Measurements from ENCODE around the gene GDPD4.

DNA sequence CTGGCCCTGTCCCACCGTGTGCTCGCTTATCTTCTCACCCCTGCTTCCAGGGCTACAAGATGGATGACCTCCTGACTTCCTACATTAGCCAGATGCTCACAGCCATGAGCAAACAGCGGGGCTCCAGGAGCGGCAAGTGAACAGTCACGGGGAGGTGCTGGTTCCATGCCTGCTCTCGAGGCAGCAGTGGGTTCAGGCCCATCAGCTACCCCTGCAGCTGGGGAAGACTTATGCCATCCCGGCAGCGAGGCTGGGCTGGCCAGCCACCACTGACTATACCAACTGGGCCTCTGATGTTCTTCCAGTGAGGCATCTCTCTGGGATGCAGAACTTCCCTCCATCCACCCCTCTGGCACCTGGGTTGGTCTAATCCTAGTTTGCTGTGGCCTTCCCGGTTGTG, 86.9 kb downstream of the GDPD4 start:
- TF ChIP-seq, protein P1, sequence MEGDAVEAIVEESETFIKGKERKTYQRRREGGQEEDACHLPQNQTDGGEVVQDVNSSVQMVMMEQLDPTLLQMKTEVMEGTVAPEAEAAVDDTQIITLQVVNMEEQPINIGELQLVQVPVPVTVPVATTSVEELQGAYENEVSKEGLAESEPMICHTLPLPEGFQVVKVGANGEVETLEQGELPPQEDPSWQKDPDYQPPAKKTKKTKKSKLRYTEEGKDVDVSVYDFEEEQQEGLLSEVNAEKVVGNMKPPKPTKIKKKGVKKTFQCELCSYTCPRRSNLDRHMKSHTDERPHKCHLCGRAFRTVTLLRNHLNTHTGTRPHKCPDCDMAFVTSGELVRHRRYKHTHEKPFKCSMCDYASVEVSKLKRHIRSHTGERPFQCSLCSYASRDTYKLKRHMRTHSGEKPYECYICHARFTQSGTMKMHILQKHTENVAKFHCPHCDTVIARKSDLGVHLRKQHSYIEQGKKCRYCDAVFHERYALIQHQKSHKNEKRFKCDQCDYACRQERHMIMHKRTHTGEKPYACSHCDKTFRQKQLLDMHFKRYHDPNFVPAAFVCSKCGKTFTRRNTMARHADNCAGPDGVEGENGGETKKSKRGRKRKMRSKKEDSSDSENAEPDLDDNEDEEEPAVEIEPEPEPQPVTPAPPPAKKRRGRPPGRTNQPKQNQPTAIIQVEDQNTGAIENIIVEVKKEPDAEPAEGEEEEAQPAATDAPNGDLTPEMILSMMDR (IDR thresholded peaks at IDR 0.05; ENCODE audit: insufficient read depth, low read length, poor library complexity, severe bottlenecking) = no peak
- TF ChIP-seq EZH2phosphoT487 (conservative IDR thresholded peaks at IDR 0.05; ENCODE audit: low read length) = no peak

Data from SU-DHL-6 (cell line).